HL-60 (cell line): ENCODE measurements around the gene ZSCAN21.

Experiments used
- CTCF ChIP-seq: IDR thresholded peaks from one replicate; pipeline ENCODE4 v1.5.1; 2011; ENCODE audit warnings: low read length, control low read depth, inconsistent platforms; ENCODE audit not compliant: insufficient read depth
- REST ChIP-seq: IDR thresholded peaks from 2 replicates; pipeline ENCODE4 v1.6.1; 2012; ENCODE audit warnings: low read depth; ENCODE audit not compliant: insufficient replicate concordance

GRCh38 chr7:100074841-100075240 lies 25.3 kb downstream of the ZSCAN21 start:
- no peak for TF ChIP-seq REST
- no peak for TF ChIP-seq CTCF
